NCI-H1694 treated with DMSO at 0.1 percent for 48 hours (cell line): Measurements from ENCODE around the gene SLC25A17.
A peak's percentile ranks its signal among the peaks of the same experiment; 100 is the strongest.
"Not testable (repeated sequence)": the region's sequence is repeated elsewhere in the genome, so short reads cannot be mapped to it uniquely, and the experiment has no call there.

ENCODE experiments used
- DNase-seq: peaks from one replicate; lab custom pipeline; 2025; lab: John Stamatoyannopoulos, UW

SLC25A17 gene, protein sequence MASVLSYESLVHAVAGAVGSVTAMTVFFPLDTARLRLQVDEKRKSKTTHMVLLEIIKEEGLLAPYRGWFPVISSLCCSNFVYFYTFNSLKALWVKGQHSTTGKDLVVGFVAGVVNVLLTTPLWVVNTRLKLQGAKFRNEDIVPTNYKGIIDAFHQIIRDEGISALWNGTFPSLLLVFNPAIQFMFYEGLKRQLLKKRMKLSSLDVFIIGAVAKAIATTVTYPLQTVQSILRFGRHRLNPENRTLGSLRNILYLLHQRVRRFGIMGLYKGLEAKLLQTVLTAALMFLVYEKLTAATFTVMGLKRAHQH

DNA sequence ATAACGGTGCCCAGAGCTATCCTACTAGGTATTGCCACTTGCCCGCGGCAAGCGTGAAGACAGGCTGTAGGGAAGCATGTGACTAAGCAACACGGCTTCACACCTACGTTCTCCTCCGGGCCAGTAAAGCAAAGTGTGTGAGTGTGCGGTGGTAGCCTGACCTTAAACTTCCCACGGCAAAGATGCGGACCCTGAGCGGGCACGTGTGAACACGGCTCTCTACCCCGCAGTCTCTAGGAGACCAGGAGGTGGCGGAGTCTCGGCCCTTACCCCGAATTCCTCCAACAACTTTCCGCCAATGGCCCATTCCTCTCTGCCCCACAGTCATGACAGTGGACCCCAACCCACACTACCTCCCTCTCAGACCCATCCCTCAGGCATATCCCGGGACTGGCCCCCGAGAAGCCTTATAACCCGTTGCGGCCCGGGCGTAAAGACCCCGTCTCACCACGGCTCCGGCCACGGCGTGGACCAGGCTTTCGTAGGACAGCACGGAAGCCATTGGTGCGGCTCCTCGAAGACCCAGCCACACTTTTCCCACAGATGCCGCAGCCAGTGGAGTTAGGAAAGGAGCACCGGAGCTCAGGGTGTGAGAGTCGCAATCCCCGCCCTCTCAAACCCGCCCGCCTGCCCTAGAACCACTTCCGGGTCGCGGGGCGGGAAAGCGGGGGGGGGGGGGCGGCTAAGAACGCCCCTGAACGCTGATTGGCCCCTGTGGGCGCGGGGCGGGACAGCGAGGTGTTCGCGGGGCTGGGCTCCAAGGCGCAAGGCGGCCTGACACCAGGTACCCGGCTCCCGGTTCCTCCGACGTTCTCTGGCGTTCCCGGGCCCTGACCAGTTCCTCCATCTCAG lies at the start of gene SLC25A17:
Gene SLC25A17 (minus strand): TSS at position 600 of the 852 bp plus-strand sequence. CDS start 98 bp downstream, at position 502.
- peak; percentile 63 for DNase-seq

DNA sequence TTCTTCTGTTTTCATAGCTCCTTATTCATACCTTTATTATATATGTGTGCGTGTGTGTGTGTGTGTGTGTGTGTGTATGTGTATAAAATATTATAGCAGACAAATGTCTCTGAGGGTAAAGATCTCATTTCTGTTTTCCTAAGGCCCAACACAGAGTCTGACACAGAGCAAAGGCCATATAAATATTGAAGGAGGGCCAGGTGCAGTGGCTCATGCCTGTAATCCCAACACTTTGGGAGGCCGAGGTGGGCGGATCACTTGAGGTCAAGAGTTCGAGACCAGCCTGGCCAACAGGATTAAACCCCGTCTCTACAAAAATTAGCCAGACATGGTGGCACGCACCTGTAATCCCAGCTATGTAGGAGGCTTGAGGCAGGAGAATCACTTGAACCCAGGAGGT lies 49.2 kb upstream of the SLC25A17 start:
- DNase-seq = not testable (repeated sequence)

DNA sequence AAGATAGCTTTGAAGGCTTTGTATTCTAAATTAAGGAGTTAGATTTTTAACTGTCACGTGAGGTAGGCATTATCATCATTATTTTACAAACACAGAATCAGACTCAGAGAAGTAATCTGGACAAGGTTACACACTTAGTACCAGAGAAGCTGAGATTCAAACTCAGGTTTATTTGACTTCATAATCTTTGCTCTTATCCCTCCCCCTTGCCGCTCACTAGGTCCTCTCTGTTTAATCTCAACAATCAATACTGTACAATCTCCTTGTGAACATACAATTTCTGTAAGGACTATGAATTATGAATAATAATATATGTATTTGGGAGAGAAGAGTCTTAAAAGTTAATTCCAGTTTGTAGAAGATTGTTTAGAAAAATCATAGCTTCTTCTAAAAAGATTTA lies 48.0 kb upstream of the SLC25A17 start:
- no peak for DNase-seq

DNA sequence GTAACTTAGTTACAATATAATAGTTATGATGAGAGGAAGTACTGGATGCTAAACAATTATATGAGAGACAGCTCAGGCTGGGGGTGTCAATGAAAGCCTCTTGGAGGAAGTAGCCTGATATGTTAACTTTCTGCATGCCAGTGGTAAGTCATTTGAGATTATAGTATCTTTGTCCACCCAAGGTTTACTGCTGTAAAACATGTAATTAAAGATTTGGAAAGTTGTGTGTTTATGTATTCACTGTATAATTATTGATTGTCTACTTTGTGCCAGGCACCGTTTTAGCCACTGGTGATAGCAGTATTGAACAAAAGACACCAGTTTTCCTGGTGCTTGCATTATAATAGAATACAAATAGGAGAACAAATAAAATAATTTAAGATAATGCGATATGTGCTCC lies 43.4 kb upstream of the SLC25A17 start:
- DNase-seq = no peak

DNA sequence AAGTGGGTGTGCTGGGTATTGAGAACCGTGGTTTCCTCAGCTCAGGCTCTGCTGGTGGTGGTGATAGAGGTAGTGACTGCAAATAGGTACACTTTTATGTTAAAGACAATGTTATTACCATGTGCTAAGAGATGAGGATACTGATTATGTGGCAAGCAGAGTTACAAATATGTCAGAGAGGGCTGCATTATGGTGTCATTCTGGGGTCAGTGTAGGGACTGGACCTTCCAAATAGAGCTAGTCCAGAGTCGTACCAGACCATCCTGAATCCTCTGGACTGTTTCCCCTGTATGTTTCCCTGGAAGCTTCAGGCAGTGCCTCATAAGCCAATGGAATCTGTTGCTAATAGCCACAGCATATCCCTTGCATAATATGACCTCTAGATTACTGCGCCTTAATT lies 42.9 kb upstream of the SLC25A17 start, which contains the start of gene DNAJB7:
Gene DNAJB7 (minus strand): TSS at position 101 of the 400 bp plus-strand sequence. CDS start 119 bp downstream, outside the sequence.
- no peak for DNase-seq

DNA sequence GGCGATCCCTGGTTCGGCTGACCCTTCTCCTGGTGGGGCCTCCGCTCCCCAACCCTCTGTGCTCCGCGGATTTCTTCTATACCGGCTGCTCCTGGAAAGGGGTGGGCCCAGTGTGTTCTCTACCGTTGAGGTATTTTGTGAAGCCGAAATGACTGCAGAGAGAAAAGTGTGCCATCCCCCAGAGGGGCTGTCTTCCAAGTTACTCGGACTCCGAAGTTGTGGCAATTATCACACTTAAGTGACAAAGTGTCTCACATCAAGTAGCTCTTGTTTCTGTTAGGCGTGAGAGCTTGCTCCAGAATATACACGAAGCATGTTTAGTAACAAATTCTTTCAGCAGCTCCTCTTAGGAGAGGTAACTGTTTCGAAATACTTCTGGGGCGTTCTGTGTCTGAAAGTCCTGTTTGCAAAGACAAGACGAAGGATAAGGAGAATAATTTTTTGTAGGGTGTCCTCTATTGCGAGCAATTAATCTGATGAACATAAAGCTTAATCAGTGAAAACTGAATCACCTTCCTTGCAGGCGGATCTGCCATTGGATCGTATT lies 38.2 kb upstream of the SLC25A17 start:
- no peak for DNase-seq

DNA sequence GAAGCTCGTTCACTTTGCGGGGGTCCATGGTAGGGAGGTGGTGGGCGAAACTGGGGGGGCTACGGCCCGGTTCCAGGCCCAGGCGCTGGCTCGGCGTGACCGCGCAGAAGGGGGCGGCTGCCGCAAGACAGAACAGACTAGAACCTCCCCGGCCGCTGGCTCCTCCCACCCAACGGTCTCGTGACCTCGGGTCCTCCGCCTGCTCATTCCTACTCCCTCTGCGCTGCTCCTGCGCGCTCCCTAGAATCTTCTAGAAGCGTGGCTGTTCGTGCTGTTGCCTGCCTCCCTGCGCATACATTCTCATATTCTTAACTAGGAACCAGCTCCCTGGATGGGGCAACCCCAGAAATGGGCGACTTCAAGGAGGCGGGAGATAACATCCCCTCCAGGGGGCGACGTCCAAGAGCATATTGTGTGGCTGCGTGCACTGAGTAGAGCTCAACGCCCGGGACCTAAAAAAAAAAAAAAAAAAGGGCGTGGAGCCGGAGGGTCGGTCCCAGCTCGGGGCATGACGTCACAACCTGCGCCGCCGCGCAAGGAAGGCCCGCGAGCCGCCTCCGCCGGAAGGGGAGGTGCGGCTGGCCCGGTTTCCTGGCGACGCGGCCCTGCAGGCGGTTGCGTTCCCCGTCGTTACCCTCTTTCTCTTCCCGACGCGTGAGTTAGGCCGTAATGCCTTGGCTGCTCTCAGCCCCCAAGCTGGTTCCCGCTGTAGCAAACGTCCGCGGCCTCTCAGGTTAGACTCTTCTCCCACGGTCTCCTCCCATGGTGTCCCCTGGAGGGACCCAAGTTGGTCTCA lies 37.6 kb upstream of the SLC25A17 start, which contains the start of the genes ST13 and XPNPEP3:
Gene ST13 (minus strand): TSS at position 127 of the 796 bp plus-strand sequence. CDS start 99 bp downstream, at position 28.
Gene XPNPEP3 (plus strand): TSS at position 636 of the 796 bp plus-strand sequence. CDS start 34 bp downstream, at position 670.
- peak; percentile 96 for DNase-seq

DNA sequence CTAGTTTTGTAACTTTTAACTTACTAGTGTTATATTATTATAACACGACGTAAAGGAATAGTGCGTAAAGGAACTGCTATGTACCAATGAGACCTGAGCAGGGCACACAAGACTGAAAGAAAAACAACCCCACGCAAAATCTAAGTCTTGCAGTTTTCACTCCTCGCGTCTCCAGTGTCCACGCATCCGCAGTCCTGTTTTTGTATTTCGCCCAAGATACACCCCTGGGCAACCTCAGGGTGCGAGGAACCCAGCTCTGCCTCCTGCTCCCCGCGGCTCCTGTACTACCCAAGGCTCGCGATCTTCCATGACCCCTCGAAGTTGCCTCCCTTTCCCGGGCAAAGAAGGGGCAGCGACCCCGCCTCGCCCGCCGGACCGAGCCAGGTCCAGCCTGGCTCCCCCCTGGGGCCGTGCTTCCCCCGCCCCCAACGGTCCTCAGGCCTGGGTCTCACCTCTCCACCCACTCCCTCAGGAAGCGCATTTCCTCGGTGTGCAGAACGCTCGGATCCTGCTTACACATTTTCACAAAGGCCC lies 36.9 kb upstream of the SLC25A17 start:
- DNase-seq = no peak

DNA sequence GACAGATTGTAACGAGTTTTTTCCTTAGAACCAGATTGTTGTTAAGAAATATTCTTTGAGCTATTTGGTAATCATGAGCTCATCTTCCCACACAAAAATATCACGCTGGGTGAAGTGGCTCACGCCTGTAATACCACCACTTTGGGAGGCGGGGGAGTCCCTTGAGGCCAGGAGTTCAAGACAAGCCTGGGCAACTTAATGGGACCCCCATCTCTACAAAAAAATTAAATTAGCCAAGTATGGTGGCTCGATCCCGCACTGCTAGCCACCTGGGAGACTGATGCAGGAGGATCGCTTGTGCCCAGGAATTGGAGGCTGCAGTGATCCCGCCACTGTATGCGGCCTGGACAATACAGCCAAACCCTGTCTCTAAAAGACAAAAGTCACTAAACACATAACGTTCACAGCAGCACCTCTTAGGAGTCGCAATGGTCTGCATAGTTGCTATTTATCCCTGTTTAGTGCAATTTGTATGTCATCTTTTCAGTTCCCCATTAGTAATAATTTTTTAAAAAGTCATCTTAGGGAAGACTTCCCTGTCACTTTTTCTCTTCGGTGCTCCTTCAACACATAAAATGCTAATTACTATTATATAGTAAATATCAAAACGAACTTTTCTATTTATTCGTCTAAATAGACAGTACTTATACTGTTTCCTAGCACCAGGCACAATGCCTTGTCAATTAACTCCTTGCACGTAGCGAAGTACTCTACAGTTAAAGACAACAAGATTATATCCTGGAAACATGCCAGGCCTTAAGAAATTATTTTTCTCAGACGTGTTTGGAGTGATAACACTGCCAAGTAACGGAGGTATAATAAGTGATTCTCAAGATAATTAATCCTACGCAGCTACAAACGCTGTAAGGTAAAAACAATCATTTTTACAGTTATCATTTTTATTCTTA lies 36.2 kb upstream of the SLC25A17 start:
- DNase-seq = no peak

DNA sequence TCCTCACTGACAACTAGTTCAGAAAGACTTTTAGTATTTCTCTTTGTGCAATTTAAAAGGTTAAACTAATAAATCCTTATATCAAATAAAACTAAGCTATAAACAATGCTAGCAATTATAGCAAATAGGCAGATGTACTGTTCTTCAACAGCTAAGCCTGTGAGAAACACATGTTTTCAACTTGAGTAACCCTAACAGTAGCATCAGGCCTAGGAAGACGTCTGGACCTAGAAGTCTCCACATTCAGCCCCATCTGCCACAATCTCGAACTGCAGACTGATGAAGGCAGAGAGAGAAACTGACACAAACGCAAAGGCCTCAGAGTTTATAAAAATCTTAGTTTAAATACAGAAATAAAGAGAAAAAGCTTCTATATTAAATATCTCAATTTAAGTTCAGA lies 34.8 kb upstream of the SLC25A17 start:
- DNase-seq = no peak

DNA sequence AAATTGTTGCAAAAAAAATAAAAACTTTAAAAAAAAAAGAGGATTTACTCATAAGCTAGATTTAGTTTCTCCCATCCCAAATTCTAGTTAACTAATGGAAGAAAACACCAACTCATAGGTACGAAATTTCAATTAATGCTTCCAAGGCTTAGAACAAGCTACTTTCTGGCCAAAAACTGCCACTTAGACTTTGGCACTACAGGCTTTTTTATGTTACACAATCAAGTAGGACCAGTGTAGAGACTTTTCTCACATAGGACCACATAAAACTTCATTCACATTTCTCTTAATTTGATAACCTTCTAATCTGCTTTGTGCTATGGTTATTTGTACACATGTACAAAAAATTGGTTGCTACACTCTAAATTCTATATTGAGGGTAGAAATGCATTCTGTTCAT lies 34.2 kb upstream of the SLC25A17 start:
- DNase-seq = no peak

DNA sequence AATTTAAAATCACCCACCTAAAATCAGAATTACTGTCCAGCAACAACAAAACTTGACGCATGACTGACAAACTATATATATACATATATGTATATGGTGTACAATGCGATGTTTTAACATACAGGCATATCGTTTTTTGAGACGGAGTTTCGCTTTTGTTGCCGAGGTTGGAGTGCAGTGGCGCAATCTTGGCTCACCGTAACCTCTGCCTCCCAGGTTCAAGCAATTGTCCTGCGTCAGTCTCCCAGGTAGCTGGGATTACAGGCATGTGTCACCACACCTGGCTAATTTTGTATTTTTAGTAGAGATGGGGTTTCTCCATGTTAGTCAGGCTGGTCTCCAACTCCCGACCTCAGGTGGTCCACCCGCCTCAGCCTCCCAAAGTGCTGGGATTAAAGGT lies 26.7 kb upstream of the SLC25A17 start:
- DNase-seq = not testable (repeated sequence)

DNA sequence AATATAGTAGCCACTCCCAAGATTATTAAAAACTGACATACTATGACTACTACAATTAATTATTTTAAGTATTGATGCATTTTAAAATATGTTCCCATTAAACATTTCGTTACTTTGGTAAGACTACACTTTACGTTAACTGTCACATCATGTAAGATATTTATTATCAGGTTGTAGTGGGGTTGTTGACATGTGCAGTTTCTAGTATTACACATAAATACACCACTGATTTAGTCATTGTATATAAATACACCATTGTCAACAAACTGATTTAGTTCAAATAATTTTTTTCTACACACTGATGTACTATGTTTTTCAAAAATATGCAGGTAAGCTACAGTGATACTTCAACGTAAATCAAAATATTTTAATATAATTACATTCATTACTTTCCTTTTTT lies 25.8 kb upstream of the SLC25A17 start:
- no peak for DNase-seq

DNA sequence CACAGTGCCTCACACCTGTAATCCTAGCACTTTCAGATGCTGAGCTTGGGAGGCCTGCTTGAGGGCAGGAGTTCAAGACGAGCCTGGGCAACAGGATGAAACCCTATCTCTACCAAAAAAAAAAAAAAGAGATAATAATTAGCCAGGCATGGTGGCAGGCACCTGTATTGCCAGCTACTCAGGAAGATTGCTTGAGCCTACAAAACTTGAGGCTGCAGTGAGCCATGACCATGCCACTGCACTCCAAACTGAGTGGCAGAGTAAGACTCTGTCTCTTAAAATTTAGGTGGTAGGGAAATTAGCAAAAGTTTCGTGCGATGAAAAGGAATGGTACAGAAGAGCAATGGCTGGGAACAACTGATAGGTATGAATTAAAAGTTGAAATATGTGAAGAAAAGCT lies 19.3 kb upstream of the SLC25A17 start:
- no peak for DNase-seq

DNA sequence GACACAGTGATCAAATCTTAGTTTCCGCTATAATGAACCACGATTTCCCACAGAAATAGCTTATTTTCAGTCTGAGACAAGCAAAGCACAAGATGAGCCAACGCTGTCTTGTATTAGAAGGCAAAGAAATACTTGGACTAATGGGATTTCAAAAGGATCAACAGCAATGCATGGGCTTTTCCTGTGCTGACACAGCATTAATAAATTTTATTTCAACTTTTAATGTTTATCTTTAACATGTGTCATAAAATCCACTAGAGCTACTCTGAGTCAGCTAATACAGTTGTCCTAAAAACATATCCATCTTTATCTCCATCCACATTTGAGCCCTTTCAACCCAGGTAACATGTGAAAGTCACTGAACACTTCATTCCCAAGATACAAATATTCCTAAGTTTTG lies 15.5 kb upstream of the SLC25A17 start:
- DNase-seq = no peak

DNA sequence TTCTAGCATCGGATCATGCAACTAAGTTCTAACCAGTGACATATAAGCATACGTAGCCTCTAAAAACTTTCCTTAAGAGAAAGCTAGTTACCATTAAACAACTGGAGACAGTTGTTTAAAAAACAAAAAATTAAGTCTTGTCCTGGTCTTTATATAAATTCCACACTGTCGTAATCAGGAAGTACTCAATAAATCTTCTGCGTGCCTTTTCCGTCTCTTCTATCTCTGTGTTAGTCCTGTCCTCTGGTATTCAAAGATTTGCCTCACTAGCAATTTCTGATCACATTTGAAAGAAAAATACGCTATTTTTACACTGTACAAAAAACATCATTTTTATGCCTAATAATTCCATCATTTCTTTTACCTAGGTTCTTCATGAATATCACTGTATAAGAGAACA lies 10.0 kb upstream of the SLC25A17 start:
- DNase-seq = no peak

DNA sequence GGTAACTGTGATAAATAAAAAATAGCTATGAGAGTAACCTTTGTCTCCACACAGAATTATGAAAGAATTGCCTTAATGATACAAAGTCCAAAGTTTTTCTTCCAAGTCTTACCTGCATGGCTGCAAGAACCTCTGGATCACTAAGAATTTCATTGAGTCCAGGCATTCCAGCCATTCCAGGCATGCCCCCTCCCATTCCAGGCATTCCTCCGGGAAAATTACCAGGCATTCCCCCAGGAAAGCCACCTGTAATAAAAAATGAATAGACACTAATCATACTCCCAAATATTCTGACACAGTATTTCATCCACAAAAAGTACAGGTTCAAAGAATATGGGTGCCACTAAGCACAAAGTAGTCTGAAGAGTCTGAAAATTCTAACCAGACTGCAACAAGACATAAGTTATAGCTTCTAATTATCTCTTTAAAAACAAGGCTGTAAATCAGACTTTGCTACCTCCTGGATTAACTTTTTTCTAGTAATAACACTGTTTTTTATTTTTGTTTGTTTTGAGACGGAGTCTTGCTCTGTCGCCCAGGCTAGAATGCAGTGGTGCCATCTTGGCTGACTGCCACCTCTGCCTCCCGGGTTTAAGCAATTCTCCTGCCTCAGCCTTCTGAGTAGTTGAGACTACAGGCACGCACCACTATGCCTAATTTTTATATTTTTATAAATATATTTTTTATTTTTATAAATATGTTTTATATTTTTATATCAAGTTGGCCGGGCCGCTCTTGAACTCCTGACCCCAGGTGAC lies 8.0 kb upstream of the SLC25A17 start:
- no peak for DNase-seq

DNA sequence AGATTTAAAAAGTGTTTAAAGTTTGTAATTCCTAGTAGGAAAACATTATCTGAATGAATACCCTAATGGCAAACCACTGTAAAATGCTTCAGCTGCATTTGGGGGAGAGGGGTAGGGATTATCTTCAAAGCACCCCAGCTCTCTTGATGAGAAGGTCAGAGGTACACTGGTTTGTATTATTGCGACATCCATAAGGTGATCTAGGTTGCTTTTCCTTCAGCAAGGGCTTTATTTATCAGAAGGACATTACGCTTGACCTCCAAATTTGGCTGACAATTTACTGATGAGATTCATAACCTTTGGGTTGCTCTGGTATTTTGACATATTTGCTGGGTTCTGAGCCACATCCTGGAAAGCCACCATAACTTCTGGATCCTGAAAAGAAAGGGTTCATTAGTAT lies 7.1 kb upstream of the SLC25A17 start:
- DNase-seq = not testable (repeated sequence)

DNA sequence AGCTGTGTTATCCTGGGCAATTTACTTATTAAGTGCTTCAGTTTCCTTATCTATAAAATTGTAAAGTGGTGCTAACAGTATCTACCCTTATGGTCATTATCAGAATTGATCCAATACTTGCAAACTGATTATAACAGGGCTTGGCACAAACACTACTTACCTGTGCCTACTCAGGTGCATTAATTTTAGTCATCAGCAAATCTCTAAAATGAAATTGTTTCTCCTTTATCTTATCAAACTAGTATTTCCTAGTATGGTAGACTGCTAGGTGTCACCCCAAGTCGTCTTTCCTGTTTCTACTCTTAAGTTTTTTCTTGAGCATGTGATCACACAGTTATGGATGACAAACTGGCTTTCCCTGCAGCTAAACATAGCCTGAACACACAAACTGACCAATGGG lies 4.3 kb upstream of the SLC25A17 start:
- no peak for DNase-seq
